ENCODE results near the gene PITX1.

The PITX1 gene

DNA sequence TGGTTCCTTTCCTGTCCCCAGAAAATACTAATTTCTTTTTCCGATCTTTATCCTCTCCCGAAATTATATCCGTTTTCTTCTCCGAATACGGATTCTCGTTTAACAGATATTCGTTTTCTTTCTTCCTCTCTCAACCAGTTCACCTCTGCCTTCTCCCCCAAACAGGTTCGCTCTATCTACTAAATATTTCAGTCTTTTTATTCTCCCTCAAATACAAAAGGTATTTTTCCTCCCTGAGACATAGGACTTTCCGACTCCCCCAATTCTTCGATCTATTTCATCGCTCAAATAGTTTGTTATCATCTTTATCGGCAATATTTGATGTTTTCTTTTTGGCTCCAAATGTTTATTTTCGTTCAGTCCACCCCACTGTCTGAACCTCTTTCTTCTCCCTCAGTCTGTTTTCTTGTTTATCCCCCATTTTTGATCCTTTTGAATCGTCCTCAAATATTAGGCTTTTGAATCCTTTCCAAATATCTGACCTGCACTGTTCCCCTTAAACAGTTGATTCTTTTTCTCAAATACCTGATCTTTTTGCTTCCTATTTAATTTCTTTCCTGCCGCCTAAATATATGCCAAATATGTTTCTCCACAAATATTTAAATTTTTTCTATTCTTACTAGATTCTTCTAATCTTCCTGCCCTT, 4.4 kb downstream of the PITX1 start:
- no peak for DNase-seq (ENCODE audit: low read depth in 2 of 2, low spot score in 1 of 2)

DNA sequence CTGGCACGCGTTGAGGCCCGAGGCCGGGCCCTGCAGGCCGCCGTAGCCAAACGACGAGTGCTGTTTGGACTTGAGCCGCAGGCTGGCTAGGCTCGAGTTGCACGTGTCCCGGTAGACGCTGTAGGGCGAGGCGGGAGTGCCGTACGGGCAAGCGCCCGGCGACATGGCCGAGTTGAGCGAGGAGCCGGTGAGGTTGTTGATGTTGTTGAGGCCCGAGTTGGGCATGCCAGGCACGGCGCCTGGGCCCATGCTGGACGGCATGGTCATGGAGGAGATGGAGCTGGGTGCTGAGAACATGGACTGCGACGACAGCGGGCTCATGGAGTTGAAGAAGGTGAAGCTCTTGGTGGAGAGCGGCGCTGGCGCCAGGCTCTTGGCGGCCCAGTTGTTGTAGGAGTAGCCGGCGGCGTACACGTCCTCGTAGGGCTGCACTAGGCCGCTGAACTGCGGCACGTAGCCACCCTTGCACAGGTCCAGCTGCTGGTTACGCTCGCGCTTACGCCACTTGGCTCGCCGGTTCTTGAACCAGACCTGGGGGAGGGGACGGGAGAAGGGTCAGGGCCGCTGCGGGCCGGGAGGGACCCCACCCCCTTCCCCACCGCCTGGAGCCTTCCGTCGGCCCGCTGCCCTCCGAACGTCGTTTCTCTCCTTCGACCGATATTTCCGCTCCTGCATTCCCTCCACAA, 5.1 kb downstream of the PITX1 start:
- DNase-seq (ENCODE audit: low read depth in 2 of 2, low spot score in 1 of 2) = no peak

DNA sequence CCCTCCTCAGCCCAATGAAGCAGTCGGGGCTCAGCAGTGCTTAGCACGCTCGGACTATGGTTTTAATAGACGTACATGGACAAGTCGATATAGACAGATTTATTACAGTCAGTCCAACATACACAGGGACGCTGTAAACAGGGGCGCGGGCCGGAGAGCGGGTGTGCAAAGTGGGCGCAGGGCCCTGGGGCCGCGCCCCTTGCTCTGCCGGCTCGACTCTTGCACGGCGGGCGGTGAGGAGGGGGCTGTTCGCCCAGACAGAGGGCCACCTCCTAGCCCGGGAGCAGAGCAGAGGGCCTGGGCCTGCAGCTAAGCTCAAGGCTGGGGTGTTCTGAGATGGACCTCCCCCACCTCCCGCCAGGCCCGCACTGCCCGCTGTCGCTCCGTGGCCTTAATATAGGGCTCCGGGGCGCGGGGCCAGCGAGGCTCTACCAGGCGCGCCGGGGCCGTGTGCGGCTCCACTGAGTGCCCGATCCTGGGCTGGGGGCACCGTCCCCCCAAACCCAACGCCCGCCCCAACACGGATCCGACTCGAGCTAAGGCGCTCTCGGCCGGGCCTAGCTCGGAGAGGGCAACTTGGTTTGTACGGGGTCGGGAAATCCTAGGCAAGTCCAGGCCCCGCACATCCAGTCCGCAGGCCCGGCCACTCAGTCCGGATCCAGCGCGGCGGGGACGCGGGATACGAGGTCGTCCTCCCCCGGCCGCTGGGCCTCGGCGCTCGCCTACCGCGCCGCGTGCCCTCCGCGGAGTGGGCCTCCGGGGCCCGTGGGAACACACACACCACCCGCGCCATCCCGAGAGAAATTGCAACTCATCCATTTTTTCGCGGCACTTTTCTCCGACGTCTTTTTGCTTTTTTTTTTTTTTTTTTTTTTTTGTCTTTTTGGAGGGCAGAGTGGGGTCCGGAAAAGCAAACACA, 6.1 kb downstream of the PITX1 start:
- DNase-seq (ENCODE audit: low read depth in 2 of 2, low spot score in 1 of 2) = no peak

DNA sequence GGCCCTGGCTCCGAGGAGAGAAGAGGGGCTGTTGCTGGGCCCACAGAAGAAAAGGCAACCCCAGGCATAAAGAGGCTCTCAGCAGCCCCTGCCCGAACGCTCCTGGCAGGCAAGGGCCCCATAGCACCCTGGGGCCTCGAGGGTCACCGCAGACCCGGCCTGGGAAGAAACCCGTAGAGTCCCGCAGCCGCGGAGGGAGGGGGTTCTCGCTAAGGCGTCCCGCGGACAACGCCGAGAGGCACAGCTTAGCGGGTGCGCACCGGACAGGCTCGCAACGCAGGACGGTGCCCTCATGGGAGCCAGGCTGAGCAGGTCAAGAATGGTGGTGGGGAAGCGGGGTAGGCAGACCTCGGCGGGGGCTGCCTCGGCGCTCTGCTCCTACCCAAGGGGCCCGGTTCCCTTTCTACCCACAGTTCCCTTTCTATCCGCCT, 6.7 kb downstream of the PITX1 start:
- no peak for DNase-seq (ENCODE audit: low read depth in 2 of 2, low spot score in 1 of 2)

DNA sequence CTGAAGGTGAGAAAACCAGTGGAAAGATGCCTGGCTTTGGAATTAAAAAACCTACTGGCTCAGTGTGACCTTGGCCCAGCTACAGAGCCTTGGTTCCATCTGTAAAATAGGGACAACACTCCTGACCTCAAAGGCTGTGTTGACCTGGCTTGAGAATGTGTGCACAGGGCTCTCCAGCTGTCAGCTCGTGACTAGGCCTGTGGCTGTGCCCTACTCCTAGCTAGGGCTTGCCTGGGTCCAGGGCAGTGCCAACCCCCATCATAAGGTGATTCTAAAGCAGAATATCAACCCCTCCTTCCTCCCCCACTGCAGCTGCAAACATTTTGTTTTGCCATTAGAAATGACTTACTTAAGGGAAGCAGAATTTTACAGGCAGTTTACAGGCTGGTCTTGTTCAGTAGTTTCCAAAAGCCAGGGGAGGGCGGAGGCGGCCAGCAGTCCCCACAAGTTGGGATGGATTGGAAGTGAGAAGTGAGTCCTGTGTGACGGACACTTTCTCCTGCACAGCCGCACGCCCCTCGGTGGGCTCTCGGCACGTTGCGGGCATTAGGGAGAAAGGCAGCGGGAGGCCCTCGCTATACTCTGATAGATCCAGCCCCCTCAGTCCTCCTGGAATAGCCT, 7.3 kb downstream of the PITX1 start:
- DNase-seq (ENCODE audit: low read depth in 2 of 2, low spot score in 1 of 2) = no peak

DNA sequence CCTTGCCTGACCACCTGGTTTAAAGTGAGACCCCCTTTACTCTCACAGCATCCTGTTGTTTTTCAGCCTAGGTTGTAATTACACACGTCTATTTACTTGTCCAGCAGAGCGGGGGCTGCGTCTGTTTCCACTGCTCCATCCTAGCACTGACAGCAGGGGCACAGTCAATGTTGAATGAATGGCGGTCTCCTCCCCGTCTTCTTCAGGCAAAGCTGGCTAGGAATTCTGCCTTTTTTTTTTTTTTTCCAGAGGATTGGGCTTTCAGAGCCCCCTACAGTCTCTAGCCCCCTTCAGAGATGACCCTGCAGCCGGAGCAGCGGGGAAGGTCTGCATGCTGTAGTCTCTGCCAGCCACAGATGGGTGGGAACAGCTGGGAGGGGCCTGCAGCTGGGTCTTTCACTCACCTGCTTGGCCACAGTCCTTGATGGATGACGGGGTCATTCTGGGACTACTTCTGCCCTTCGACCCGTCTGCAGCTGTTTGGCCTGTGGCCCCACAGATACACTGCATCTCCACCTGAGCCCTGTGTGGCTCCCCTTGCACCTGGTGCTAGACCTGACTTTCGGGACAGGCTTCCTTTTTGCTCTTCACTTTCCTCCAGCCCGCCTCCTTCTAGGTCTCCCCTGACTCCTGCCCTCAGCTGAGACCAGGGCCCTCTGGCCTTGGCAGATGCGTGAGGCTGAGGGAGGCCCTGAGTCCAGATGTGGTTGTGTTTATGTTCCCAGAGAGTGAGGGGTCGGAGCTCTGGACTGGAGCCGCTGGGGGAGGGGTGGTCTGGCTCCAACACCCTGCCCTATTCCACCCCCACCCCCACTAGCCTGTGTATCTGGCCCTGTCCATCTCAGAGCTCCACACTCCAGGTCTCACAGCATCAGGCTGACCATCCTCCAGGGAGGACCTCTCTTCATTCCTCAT, 8.0 kb downstream of the PITX1 start:
- DNase-seq (ENCODE audit: low read depth in 2 of 2, low spot score in 1 of 2) = no peak

DNA sequence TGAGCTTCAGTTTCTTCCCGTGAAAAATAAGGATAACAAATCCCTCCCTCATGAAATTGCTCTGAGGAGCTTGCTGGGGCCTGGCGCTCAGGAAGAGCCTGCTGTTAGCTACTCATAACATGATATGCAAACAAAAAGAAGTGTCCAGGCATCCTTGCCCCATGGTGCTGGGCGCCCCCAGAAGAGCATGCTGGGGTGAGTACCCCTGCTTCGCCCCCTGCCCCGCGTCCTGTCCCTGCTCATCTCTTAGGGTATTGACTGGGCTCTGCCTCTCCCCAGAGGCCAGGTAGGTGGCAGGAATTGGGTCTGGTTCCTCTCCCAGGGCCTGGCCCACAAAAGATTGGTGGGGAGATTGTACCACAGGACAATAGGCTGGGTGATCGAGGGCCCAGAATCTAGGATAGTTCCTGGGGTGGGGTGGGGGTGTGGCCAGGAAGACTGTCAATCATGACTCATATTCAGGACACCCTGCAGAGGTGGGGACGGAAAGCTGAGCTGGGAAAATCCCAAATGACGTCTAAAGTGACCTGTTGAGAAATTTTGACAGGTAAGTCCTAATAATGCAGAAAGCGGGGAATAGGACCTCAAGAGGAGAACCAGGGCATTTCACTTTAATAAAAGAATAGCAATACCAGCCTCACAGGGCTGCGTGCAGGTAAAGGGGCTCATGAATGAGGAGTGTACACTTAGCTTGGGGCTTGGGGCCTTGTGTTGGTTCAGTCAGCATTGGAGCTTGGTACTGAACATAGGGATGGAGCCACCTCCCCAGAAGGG, 8.9 kb downstream of the PITX1 start:
- no peak for DNase-seq (ENCODE audit: low read depth in 2 of 2, low spot score in 1 of 2)

DNA sequence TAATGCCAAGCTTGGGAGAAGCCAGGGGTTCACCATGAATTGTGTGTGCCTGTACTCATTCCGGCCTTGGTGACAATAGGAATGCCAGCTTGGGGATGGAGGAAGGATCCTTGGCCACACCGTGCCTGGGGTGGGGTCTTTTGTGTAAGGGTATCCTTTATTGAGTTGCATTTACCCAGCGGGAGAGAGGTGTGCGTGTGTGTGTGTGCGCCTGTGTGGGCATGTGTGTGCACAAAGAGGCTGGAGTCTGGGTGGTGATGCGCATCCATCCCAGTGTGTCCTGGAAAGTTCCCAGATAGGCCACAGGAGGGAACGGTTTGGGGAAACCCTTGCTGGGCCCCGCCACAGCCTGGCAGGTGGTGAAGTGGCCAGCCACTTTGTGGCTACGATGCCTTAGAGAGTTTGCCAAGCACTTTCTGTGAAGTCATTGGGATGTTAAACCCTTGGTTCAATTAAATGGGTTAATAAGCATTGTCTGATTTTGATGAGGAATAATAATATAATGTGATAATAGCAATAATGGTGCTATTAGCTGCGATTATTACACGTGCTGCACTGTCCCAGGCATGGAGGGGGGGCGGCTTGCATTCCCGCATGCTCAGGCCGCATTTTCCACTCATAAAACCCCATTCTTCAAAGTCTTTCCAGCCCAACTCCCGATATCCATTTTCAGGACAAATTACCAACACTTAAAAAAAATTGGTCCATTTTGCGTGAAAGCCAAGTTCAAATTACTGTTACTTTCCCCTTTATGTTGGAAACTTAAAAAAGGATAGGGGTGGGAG, 13.7 kb downstream of the PITX1 start:
- DNase-seq (ENCODE audit: low read depth in 2 of 2, low spot score in 1 of 2) = no peak

DNA sequence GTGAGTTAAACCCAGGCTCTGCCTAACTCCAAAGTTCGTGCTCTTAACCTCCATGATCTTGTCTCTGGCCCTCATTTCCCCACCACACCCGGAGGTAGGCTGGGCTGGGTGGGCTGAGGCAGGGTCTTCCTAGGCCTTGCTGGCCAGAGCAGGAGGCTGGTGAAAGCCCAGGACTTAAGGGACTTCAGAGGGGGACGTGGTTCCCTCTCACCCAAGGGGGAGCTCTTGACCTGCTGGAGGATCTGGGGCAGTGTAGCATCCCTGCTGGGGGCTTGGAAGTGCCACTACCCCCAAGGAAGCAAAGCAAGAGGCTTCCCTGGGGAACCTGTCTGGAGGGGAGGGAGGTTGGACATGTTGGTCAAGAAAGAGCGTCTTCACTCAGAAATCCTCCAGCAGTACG, 14.7 kb downstream of the PITX1 start:
- no peak for DNase-seq (ENCODE audit: low read depth in 2 of 2, low spot score in 1 of 2)

DNA sequence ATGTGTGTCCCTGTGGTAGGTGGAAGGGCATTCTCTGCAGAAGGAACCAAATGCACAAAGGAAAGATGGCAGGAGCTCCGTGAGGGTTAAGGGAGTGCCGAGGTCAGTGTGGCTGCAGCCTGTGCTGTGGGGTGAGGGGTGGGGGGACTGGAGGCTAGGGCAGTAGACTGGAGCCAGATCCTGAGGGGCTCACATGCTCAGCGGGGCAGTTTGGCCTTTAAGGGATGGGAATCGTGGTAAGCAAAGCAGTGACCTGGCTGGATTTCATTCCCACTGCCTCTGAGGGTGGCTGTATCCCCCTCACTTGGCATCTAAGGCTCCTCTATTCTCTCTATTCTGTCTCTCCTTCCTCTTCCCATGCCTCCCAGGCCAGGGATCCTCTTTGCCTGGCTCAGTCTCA, 15.6 kb downstream of the PITX1 start:
- DNase-seq (ENCODE audit: low read depth in 2 of 2, low spot score in 1 of 2) = no peak

DNA sequence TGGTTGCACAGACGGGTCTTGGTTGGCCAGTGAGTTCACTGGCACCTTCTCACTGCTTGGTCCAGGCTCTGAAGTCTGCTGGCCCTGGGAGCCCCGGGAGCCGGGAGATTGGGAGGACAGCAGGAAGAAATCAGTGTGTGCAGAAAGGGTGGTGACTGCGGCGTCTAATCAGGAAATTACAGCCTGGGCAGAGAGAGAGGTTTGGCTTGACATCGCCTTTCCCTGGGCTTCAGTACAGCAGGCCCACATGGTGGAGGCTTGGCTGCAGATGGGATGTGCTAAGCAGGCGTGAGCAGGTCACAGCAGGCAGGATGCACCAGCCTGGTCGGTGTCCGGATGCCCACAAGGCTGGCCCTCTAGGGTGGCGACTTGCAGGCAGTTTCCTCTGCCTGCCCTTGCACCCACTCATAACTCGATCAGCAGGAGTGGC, 17.2 kb downstream of the PITX1 start:
- DNase-seq (ENCODE audit: low read depth in 2 of 2, low spot score in 1 of 2) = no peak

DNA sequence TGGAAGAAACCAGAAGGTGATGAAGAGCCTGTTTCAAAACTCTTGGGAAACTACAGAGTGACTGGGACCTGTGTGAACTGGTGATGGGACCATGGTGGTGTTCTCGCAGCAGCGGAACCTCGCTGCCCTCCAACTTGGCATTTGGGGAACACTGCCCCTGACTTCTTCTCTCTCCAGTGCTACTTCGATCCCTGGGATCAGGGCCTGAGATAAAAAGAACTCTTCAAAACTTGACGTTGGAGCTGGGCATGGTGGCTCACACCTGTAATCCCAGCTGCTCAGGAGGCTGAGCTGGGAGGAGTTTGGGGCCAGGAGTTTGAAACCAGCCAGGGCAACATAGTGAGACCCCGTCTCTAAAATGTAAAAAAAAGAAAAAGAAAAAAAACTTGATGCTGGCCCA, 18.1 kb downstream of the PITX1 start:
- no peak for DNase-seq (ENCODE audit: low read depth in 2 of 2, low spot score in 1 of 2)

DNA sequence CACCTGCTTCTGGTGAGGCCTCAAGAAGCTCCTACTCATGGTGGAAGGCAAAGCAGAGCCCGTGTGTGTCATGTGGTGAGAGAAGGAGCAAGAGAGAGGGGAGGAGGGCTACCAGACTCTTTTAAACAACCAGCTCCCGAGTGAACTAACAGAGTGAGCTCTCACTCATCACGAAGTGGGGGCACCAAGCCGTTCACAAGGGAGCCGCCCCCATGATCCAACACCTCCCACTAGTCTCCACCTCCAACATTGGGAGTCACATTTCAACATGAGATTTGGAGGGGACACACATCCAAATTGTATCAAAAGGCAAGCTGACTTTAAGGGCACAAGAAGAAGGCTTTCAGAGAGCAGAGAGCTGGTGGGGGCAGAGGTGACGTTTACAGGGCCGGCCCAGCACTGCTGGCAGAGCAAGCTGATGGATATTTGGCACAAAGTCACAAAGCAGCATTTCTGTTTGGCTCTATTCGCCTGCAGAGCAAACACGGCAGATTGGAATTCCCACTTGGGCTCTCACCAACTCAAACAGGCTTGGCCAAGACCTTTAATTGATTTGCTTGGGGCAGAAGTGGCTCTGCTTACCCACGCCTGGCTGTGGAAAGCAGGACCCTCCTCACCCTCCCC, 20.0 kb downstream of the PITX1 start:
- no peak for DNase-seq (ENCODE audit: low read depth in 2 of 2, low spot score in 1 of 2)

DNA sequence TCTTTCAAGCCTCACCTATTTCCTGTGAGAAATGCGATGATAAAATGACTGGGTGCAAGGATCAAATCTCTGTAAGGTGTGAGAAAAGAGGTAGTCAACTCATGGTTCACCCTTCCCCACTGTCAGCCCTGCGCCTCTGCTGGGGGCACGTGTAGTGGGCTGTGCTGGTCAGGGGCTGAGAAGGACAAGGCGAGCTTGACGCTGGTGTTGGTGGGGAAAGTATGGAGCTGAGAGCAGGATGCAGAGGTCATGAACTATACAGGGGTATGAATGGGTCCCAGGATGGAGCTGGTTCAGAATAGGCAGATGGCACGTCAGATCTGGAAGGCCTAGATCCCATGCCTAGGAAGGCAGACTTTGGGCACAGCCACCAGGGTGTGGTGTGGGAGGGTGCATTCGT, 20.6 kb downstream of the PITX1 start:
- DNase-seq (ENCODE audit: low read depth in 2 of 2, low spot score in 1 of 2) = no peak

DNA sequence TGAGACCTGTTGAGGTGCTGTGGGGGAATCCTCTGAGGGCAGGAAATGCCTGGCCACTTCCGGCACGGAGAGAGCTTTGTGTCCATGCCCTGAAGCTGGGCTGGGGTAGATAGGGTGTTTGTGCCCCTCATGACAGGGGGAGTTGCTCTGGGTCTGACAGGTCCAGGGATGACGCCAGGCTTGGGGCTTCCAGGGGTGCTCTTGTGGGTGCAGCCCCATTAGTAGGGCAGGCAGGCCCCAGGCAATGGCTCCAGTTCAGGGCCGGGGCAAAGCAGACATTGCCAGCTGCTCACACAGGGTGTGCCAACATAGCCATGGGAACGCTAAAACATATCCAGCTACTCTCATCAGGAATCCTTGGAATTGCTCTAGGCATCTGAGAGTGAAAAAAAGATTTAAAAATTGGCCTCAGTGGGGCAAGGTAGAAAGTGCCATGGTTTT, 21.1 kb downstream of the PITX1 start:
- no peak for DNase-seq (ENCODE audit: low read depth in 2 of 2, low spot score in 1 of 2)

DNA sequence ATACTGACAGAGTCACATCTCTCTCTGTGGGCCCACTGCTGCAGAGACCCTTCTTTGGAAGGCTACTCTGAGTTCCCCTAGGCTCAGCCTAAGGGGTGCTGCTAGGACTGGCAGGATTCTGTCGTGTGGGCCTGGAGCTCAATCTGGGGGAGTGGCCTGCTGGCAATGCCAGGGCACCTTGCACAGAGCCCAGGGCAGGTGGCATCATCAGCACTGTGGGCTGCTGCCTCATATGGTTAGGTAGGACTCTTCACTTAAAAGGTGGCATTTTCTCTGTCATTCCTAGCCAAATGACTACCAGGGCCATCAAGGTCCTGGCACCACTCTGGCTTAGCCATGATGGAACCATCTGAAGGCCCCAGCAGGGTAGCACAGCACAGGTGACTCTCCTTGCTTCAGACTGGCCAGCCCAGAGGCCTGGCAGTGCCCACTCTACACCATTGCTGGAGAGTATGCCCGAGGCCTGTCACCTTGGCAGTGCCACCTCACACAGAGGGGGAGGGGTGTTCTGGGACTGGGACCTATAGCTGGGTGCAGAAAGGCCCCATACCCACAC, 21.9 kb downstream of the PITX1 start:
- no peak for DNase-seq (ENCODE audit: low read depth in 2 of 2, low spot score in 1 of 2)

DNA sequence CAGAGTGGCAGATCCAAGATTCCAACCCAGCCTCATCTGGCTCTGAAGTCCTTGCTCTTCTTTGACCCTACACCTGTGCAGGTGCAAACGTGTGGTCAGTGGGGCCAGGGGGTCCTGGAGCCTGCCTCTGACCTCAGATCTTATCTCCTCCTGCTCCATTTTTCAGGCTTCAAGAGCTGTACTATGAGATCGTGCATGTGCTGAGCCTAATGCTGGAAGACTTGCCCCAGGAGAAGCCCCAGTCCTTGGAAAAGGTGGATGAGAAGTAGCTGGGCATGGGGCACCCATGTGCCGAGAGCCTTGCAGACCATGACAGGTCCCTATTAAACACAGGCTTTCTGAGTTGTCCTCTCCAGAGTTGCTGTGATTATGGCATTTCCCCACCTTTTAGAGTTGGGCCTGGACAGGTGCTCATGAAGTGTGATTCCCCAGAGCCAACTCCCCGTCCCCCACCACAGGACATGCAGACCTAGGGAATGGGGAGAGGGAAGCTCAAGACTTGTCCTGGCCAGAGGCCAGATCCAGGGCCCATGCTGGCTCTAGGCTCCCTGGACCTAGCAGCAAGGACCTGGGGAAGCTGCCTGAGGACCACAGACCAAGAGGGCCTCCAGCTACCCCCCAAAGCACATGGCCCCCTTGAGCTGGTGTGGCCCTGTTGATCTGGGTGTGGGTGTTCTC, 22.5 kb downstream of the PITX1 start:
- DNase-seq (ENCODE audit: low read depth in 2 of 2, low spot score in 1 of 2) = no peak

Measured in stimulated activated CD8-positive, alpha-beta memory T cell treated with anti-CD3 and anti-CD28 coated beads, Interleukin-4, amount 100 ng/mL, for 1 hour (primary cell).